Lower leg skin (tissue), 4 donors: ENCODE data around the gene DHRS1. TPM values are rescaled to one million over a fixed set of nuclear protein-coding genes. Genes with fewer than 3 reads are reported as not detected.
"Not testable (repeated sequence)": the region's sequence is repeated elsewhere in the genome, so short reads cannot be mapped to it uniquely, and the experiment has no call there.

Experiments
- DNase-seq, 2 donors: peaks; one replicate each; pipeline ENCODE4 v3.0.0-alpha.2; 2019; ENCODE audit warnings: low spot score in 2 of 2
- H3K4me3 ChIP-seq: fragments of 200-600 bp; sonication (generic); 2 replicates; pipeline ENCODE4 v1.5.1; 2017; ENCODE audit warnings: mild to moderate bottlenecking, low read depth; ENCODE audit not compliant: poor library complexity, severe bottlenecking
- CTCF ChIP-seq, 3 donors: fragments of 450-650 bp; IDR thresholded peaks; one replicate each; pipeline ENCODE4 v1.5.1; 2016; ENCODE audit warnings: antibody characterized with exemption in 3 of 3, mild to moderate bottlenecking in 3 of 3, moderate library complexity in 2 of 3
- POLR2A ChIP-seq, 2 donors: fragments of 450-650 bp; IDR thresholded peaks; one replicate each; pipeline ENCODE4 v1.6.1; 2016 to 2017; ENCODE audit warnings: antibody characterized with exemption in 2 of 2, mild to moderate bottlenecking in 1 of 2, moderate library complexity in 1 of 2
- WGBS, 2 donors: methylation state at CpG; one replicate each; pipeline ENCODE4 v1.1.5; 2018; 5-methylcytosine and 5-hydroxymethylcytosine counted together
- intact Hi-C: fragments of 100-400 bp; cut with DNase I; formaldehyde crosslinking; loops from one replicate; pipeline ENCODE4 v1.15.0; 2023; ENCODE audit warnings: low total_unique reads
- total RNA-seq, 4 donors: library from RNA; depleted of rRNA; stranded (reverse); fragments of >200 nt; gene quantifications; one replicate each; pipeline ENCODE4 v1.1.0, GENCODE V29; 2016

The DHRS1 gene
- total RNA-seq, 4 donors from 2014 or later = 55.0 to 112 (median 90.6) TPM

- intact Hi-C loops = no loop called here
- DNase-seq = peak in 1 of 2 donors; percentile 93
- no peak overlapping the region for H3K4me3 ChIP-seq
- WGBS, 2 donors = 72 to 88% methylated on average over 9 of the region's 9 CpGs
- TF ChIP-seq CTCF (IDR thresholded peaks at IDR 0.05) (no peak), POLR2A (IDR thresholded peaks at IDR 0.05) (no peak)
Measured at GRCh38 chr14:24329736-24330135, 30.2 kb upstream of the DHRS1 start.

GRCh38 chr14:24329073-24329663 is 29.6 kb upstream of the DHRS1 start:
- WGBS, 2 donors = 90 to 93% methylated on average over 11 to 12 of the region's 12 CpGs
- DNase-seq = no peak
- intact Hi-C loops = no loop called here
- no peak overlapping the region for H3K4me3 ChIP-seq
- TF ChIP-seq CTCF (IDR thresholded peaks at IDR 0.05) = no peak
- no peak for TF ChIP-seq POLR2A (IDR thresholded peaks at IDR 0.05)

- WGBS, 2 donors = 7 to 9% methylated on average over 9 of the region's 9 CpGs
- DNase-seq = peak in 1 of 2 donors; percentile 92
- intact Hi-C loops = not testable (repeated sequence)
Measured at GRCh38 chr14:24327914-24328313, 28.3 kb upstream of the DHRS1 start.

GRCh38 chr14:24327303-24327702 is 27.7 kb upstream of the DHRS1 start:
- no peak for DNase-seq
- intact Hi-C loops = no loop called here

More at GRCh38 chr14:24327914-24328313, 28.3 kb upstream of the DHRS1 start:
- not testable (repeated sequence) for H3K4me3 ChIP-seq

GRCh38 chr14:24325963-24326362 is 26.4 kb upstream of the DHRS1 start:
- 85% methylated on average over 9 of the region's 9 CpGs for WGBS, 2 donors
- TF ChIP-seq POLR2A (IDR thresholded peaks at IDR 0.05) = no peak
- TF ChIP-seq CTCF (IDR thresholded peaks at IDR 0.05) = no peak
- no peak for DNase-seq
- intact Hi-C loops = no loop called here
- no peak overlapping the region for H3K4me3 ChIP-seq

More at GRCh38 chr14:24327303-24327702, 27.7 kb upstream of the DHRS1 start:
- no peak for TF ChIP-seq CTCF (IDR thresholded peaks at IDR 0.05)
- no peak for TF ChIP-seq POLR2A (IDR thresholded peaks at IDR 0.05)
- 89 to 100% methylated on average over 2 of the region's 2 CpGs for WGBS, 2 donors
- no peak overlapping the region for H3K4me3 ChIP-seq

- H3K4me3 ChIP-seq = no peak overlapping the region
- TF ChIP-seq CTCF (IDR thresholded peaks at IDR 0.05) (no peak), POLR2A (IDR thresholded peaks at IDR 0.05) (no peak)
- 82 to 87% methylated on average over 5 of the region's 5 CpGs for WGBS, 2 donors
- intact Hi-C loops = no loop called here
- DNase-seq = no peak
Measured at GRCh38 chr14:24325041-24325530, 25.5 kb upstream of the DHRS1 start.
